ENCODE measurements around the gene JAM3. TPM values are rescaled to one million over a fixed set of nuclear protein-coding genes. Genes with fewer than 3 reads are reported as not detected.

JAM3 gene
- total and polyA plus RNA-seq, 2 of the 8 experiments (the other 6 are each of a cell fraction or from before 2014, with no cell fraction given), result 19.6 to 42.8 TPM

GRCh38 chr11:134181707-134182106 is 112.8 kb downstream of the JAM3 start:
- Histone ChIP-seq H3K36me3 (ENCODE audit: control insufficient read depth in 2 of 4, insufficient read depth in 4 of 4, low read length in 3 of 4) (peaks cover 24 to 58% (median 38%) of the 10 kb centered on the region in 4 experiments), H3K9ac (replicated peaks in 1 of 4; ENCODE audit: extremely low read depth in 1 of 4, low read depth in 3 of 4, low read length in 3 of 4) (no peak overlapping the region), H4K91ac (replicated peaks; ENCODE audit: insufficient read length, low read length) (no peak overlapping the region), H2BK5ac (ENCODE audit: low read depth, low read length) (no peak overlapping the region), H4K8ac (ENCODE audit: extremely low read depth, insufficient read depth, low read length) (no peak overlapping the region), H3K79me1 (ENCODE audit: low read depth, low read length) (no peaks in the 10 kb centered on the region), H2AK5ac (ENCODE audit: low read depth, low read length) (no peak overlapping the region), H2BK12ac (ENCODE audit: low read depth, low read length) (no peak overlapping the region), H3K9me3 (ENCODE audit: insufficient read depth in 2 of 2, low read depth in 1 of 2, low read length in 1 of 2) (no peaks in the 10 kb centered on the region), H2AFZ (ENCODE audit: low read length) (no peak overlapping the region), H4K20me1 (replicated peaks in 1 of 2; ENCODE audit: control insufficient read depth in 1 of 2, insufficient read depth in 2 of 2, low read length in 2 of 2) (no peaks in the 10 kb centered on the region), H3K4me1 (replicated peaks in 1 of 4; ENCODE audit: control insufficient read depth in 3 of 4, insufficient read depth in 4 of 4, low read length in 3 of 4) (no peaks in the 10 kb centered on the region), H2BK120ac (replicated peaks; ENCODE audit: low read depth, low read length) (no peak overlapping the region), H2BK15ac (ENCODE audit: low read length) (no peak overlapping the region), H3K56ac (replicated peaks; ENCODE audit: insufficient read length, low read depth, low read length) (no peak overlapping the region), H3K4me3 (ENCODE audit: extremely low read depth in 1 of 4, insufficient read depth in 2 of 4, low read depth in 3 of 4, low read length in 4 of 4) (no peak overlapping the region), H3K4me2 (ENCODE audit: insufficient read depth in 1 of 2, low read depth in 2 of 2, low read length in 2 of 2) (no peak overlapping the region), H2BK20ac (ENCODE audit: low read length) (no peak overlapping the region), H4K5ac (ENCODE audit: insufficient read length, low read depth, low read length) (no peak overlapping the region), H3K79me2 (ENCODE audit: control insufficient read depth in 1 of 2, insufficient read depth in 2 of 2, low read length in 2 of 2) (no peaks in the 10 kb centered on the region), H3K4ac (replicated peaks; ENCODE audit: insufficient read length, low read depth, low read length) (no peak overlapping the region), H3K27ac (ENCODE audit: low read depth, low read length) (no peak overlapping the region), H3K27me3 (replicated peaks in 1 of 4; ENCODE audit: control insufficient read depth in 3 of 4, extremely low read depth in 1 of 4, insufficient read depth in 3 of 4, low read length in 3 of 4) (no peaks in the 10 kb centered on the region), H3K23me2 (ENCODE audit: low read depth, low read length) (no peaks in the 10 kb centered on the region), H3K14ac (ENCODE audit: insufficient read length) (no peak overlapping the region), H3K18ac (ENCODE audit: extremely low read depth, low read length) (no peak overlapping the region), H3K23ac (ENCODE audit: insufficient read length) (no peak overlapping the region)
- WGBS, 2 experiments (ENCODE audit: extremely low coverage in 1 of 2, insufficient coverage in 1 of 2, insufficient read length in 1 of 2, insufficient replicate concordance in 2 of 2, low coverage in 1 of 2, low lambda C conversion rate in 2 of 2, missing lambda C conversion rate in 1 of 2), result 88% methylated on average over 4 of the region's 4 CpGs; no CpG with 5 or more reads in 1 of the 2 experiments
- POLR2A ChIA-PET (ENCODE audit: partially characterized antibody), result interaction anchor here (1.4 kb wide), 1 partner anchor 17 kb away, joined by 4 read pairs; no protein-coding TSS in a partner anchor
- DNase-seq (ENCODE audit: low read depth in 1 of 2, low spot score in 2 of 2) (no peak), FAIRE-seq (no peak)
- CTCF ChIA-PET (ENCODE audit: partially characterized antibody), result interaction anchor here (0.9 to 1.4 kb wide), 2 partner anchors 131 to 254 kb away, joined by 3 to 4 read pairs; no protein-coding TSS in a partner anchor
- no peak for TF ChIP-seq BCL11A (IDR thresholded peaks at IDR 0.05; ENCODE audit: low read depth in 2 of 2, low read length in 2 of 2)
- no peak for TF ChIP-seq JUN (IDR thresholded peaks at IDR 0.05; ENCODE audit: low read depth, low read length)
- no peak for TF ChIP-seq MAFK (IDR thresholded peaks at IDR 0.05; ENCODE audit: low read depth, low read length)
- no peak for TF ChIP-seq CHD2 (IDR thresholded peaks at IDR 0.05; ENCODE audit: low read length)
- no peak for TF ChIP-seq SP1 (IDR thresholded peaks at IDR 0.05; ENCODE audit: low read depth, low read length)
- no peak for TF ChIP-seq HDAC6 (IDR thresholded peaks at IDR 0.05; ENCODE audit: low read depth, low read length)
- TF ChIP-seq KDM5A (IDR thresholded peaks at IDR 0.05; ENCODE audit: low read length), result no peak
- no peak for TF ChIP-seq SIX5 (IDR thresholded peaks at IDR 0.05; ENCODE audit: low read depth, low read length)
- TF ChIP-seq ZNF274 (IDR thresholded peaks at IDR 0.05; ENCODE audit: borderline replicate concordance, extremely low read depth, low read length), result no peak
- no peak for TF ChIP-seq HDAC2 (IDR thresholded peaks at IDR 0.05; ENCODE audit: borderline replicate concordance in 1 of 2, low read depth in 2 of 2, low read length in 2 of 2)
- TF ChIP-seq GABPA (IDR thresholded peaks at IDR 0.05; ENCODE audit: borderline replicate concordance, insufficient read depth, low read length), result no peak
- TF ChIP-seq RAD21 (IDR thresholded peaks at IDR 0.05 in 1 of 2, conservative IDR thresholded peaks at IDR 0.05 in 1 of 2; ENCODE audit: low read depth in 2 of 2, low read length in 2 of 2), result no peak
- TF ChIP-seq FOSL1 (IDR thresholded peaks at IDR 0.05; ENCODE audit: insufficient read depth, low read depth, low read length), result no peak
- TF ChIP-seq, protein P1, sequence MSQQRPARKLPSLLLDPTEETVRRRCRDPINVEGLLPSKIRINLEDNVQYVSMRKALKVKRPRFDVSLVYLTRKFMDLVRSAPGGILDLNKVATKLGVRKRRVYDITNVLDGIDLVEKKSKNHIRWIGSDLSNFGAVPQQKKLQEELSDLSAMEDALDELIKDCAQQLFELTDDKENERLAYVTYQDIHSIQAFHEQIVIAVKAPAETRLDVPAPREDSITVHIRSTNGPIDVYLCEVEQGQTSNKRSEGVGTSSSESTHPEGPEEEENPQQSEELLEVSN (IDR thresholded peaks at IDR 0.05), result no peak

All from H1 (cell line).